Measurements from ENCODE around the gene AGBL4.

The AGBL4 gene

DNA sequence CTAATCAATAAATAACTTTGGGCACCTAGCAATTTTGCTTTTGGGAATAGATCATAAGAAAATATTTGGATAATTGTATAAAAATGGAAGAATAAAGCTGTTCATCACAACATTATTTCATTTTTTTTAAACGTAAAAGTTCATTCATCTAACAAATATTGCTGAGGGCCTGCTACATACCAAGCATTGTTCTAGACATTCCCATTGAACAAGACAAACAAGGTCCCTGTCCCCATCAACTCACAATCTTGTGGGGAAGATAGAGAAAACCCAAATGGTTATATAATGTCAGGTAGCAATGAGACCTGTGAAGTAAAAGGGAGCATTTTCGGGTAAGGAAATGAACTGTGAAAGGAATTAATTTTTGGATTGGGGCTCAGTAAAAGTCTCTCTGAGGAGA is 1193.0 kb downstream of the AGBL4 start:
- DNase-seq (ENCODE audit: low read depth in 3 of 3) = no peak

DNA sequence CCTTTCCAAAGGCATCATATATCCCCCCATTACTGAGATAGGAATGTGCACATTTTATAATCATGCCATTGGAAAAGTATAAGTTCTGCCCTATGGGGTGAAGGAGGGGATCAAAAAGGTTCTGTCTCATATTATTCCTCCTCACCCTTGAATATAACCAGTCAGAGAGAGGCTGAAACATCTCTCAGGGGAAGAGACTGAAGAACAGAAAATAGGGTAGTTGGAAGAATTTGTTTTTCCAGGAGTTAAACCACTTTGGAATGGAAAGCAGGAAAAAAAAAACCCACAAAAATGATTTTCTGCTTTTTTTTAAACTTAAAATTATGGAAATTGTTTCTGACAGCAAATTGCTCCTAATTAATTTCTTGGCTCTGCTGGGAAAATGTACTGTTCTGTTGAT is 1194.3 kb downstream of the AGBL4 start:
- no peak for DNase-seq (ENCODE audit: low read depth in 3 of 3)

GRCh38 chr1:48823168-48823567 is 1200.6 kb downstream of the AGBL4 start:
- no peak for DNase-seq (ENCODE audit: low read depth in 3 of 3)

DNA sequence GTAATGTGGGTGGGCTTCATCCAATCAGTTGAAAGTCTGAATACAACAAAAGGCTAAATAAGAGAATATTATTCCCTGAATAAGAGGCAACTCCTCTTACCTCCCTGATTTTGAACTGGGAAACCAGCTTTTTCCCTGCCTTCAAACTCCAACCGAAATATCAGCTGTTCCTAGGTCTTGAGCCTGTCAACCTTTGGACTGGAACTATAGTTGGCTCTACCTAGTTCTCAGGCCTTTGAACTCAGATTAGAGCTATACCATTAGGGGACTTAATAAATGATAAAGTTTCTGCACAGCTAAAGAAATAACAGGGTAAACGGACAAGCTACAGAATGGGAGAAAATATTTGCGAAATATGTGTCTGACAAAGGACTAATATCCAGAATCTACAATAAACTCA is 1203.3 kb downstream of the AGBL4 start:
- DNase-seq (ENCODE audit: low read depth in 3 of 3) = no peak

GRCh38 chr1:48817505-48818114 is 1206.1 kb downstream of the AGBL4 start:
- peak in 1 of 3 experiments; percentile 26 for DNase-seq (ENCODE audit: low read depth in 3 of 3)

DNA sequence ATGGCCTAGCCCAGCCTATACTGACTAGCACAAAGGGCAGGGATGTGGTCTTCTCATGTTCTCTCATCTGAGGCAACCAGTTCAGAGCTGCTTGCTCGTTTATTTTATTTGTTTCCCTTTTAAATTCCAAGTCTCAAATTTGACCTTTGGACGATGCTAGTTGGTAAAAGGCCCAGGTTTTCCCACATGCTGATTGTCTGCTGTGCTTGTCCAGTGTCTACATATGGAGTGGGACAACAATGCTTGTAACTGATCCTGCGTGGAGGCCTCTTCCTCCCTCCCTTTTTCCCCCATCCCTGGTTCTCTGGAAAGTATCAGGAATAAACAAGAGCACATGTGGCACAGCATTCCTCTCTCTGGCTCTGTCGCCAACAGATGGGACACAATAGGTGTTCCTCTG is 1213.0 kb downstream of the AGBL4 start:
- DNase-seq (ENCODE audit: low read depth in 3 of 3) = no peak

- no peak for DNase-seq (ENCODE audit: low read depth in 3 of 3)
Observed at GRCh38 chr1:48808496-48808895, 1215.3 kb downstream of the AGBL4 start.

DNA sequence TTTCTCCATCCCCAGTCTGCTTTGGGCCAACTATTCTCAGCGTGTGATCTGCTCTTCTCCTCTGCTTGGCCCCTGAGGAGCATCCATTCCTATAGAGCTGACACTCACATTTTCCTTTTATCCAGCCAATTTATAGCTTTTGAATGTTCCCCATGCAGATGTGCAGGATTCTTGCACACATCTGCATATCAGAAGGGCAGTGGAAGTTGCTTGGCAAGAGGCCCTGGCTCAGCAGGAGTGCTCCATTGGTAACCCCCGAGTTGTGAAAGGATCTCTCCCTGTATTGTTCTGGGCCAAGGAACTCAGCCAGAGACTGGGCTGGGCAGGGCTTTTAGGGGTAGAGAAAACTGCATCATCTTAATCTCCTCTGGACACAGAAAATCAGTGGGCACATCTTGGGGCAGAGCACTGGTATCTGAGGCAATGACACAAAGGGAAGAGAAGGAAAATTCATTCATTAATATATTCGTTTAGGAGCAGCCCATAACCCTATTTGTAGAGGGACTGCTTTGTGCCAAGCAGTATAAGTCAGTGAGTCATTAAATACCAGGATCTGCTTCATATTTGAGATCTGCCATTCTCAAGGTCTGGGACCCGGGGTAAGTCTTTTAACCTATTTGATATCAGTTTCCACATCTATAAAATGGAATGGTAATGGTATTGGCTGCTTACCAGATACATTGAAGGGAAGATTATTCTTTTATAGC is 1216.0 kb downstream of the AGBL4 start:
- DNase-seq (ENCODE audit: low read depth in 3 of 3) = no peak

DNA sequence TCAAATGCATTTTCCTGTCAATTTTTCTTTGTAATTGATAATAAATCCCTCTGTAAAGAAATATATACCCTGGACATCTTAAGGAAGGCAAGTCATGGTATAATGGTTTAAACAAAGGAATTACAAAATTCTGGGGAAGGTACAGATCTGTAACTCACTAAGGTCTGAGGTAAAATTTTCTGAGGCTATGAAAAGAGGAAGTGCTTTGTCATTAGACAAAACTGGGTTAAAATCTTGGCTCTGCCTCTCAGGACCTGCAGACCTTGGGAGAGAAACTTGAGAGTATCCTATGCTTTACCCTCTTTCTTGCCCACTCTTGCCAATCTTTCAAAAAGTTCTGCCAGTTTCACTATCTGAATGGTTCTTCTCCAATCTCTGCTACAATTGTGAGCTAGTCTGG is 1220.3 kb downstream of the AGBL4 start:
- DNase-seq (ENCODE audit: low read depth in 3 of 3) = no peak

GRCh38 chr1:48794816-48795215 is 1228.9 kb downstream of the AGBL4 start:
- no peak for DNase-seq (ENCODE audit: low read depth in 3 of 3)

GRCh38 chr1:48793863-48794262 is 1229.9 kb downstream of the AGBL4 start:
- DNase-seq (ENCODE audit: low read depth in 3 of 3) = no peak

DNA sequence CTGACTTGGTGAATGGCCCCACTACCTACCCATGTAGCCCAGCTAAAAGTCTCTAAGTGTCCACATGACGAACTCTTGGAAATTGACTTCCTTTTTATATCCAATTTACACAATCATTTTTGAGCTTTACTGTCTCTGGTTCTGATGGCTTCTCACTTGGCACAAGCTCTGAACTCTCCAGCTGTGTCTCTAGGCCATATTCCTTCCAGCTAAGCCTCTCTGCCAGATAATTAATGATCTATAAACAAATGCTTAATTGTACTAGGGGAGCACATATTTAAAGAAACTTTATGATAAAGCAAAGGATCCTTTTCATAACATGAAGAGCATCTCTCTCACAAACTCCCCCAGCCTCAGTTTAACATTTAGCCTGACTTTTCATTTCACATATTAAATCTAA is 1230.8 kb downstream of the AGBL4 start:
- DNase-seq (ENCODE audit: low read depth in 3 of 3) = no peak

DNA sequence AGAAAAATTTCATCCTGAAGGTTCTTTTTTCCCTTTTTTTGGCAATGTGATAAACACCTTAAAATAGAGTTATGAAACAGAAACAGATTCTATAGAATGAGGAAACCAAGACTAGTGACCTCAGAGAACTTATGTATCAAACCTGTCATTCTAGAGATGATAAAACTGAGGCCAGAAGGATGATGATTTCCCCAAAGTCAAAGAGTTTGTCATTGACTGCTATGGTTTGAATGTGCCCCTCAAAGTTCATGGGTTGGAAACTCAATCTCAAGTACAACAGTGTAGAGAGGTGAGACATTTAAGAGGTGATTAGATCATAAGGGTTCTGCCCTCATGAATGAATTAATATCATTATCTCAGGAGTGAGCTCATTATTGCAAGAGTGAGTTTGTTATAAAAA is 1233.4 kb downstream of the AGBL4 start:
- no peak for DNase-seq (ENCODE audit: low read depth in 3 of 3)

- no peak for DNase-seq (ENCODE audit: low read depth in 3 of 3)
Observed at GRCh38 chr1:48789903-48790302, 1233.9 kb downstream of the AGBL4 start.

DNA sequence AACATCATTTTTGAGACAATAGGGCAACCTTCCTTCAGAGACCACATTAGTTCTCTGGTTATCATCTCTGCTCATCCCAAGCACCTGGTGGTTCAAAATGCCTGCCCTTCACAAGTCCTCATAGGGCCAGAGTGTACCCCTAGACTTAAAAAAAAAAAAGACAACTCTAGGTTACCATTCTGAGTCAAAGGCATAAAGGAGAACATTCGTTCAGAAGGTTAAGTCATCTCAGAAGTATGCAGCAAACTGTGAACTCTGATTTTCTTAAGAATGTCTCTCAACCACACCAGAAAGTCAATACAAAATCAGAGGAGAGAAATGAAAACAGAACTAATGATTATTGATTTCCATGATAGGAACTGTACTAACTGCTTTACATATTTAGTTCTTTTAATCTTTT is 1237.9 kb downstream of the AGBL4 start:
- DNase-seq (ENCODE audit: low read depth in 3 of 3) = no peak

DNA sequence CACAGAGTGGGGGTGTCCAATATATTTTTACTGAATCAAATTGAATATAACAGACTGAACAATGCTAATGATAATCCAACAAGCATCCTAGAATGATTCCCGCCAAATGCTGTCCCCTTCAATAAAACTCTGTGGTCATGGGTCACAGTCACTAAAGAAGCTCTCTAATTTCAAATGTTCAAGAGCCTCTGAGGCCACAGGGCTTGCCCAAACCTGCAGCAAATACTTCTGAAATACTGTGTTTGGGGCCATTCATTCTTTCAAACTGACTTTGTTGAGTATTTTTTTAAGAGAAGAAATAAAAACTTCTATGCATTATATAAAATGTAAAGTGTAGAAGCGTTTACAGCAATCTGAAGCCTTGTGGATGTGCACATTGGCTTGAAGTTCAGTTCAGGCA is 1239.5 kb downstream of the AGBL4 start:
- DNase-seq (ENCODE audit: low read depth in 3 of 3) = no peak

GRCh38 chr1:48777219-48777895 is 1246.4 kb downstream of the AGBL4 start:
- no peak for DNase-seq (ENCODE audit: low read depth in 3 of 3)

DNA sequence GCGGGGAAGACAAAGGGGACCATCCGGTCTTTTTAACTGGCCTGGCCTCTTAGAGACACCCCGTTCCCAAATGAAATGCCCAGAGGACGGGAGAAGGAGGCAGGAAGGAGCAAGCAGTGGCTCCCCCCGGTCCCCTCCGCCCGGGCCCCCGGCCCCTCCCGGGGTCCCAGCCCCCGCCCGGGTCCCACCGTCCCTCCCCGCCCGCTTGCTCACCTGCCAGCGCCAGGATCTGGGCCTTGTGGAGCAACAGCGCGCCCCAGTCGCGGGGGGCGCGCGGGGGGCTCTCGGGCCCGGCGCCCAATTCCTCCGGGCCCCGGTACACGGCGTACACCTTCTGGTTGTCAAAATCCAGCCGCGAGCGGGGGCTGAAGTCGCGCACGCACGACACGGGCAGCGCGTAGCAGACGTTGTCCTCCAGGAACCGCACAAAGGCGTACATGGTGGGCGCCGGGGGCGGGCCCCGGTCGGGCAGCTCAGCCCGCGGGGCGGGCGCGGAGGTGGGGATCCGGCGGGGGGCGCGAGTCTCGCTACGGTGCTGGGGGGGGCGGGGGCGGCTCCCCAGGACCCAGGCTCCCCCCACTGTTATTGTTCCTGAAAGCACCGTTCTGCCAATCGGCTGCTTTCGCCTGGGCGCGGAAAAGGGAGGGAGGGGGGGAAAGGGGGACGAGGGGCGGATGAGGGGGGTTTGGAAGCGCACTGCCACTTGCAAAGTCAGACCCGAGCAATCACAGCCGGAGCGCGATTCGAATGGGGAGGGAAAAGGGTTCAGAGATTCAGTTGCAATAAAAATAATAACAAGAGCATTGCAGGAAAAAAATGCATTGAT is 1247.1 kb downstream of the AGBL4 start, which contains the start of gene BEND5:
BEND5 (minus strand) TSS at position 499 of the 826 bp plus-strand sequence; CDS start at position 439, 60 bp downstream.
- DNase-seq (ENCODE audit: low read depth in 3 of 3) = peak; percentile 1 to 50 (median 5)

DNA sequence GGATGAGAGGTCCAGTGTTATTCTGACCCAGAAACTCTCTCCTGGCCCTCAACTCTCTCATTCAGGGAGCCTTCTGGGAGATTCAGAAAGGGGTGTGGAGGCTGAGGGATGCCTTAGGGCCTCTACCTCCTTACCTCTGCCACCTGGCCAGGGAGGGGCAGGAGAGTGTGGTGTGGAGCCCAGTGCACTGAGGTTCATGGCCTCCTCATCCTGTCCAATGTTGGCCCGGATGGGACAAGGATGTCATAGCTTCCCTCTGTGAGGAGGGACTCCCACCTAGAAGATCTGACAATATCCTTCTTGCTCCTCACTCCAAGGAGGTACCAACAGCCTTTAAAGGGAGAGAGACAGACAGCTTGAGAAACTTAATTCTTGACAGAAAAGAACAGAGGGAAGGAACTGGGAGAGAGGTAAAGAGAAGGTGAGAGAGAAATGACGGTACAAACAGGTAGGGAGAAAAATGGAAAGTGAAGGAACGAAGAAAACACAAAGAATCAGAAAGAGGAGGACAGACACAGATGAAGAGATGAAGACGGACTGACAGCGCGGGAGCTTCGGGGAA is 1247.8 kb downstream of the AGBL4 start:
- DNase-seq (ENCODE audit: low read depth in 3 of 3) = no peak

- no peak for DNase-seq (ENCODE audit: low read depth in 3 of 3)
Observed at GRCh38 chr1:48773133-48773532, 1250.6 kb downstream of the AGBL4 start.

GRCh38 chr1:48772211-48772610 is 1251.5 kb downstream of the AGBL4 start:
- no peak for DNase-seq (ENCODE audit: low read depth in 3 of 3)

DNA sequence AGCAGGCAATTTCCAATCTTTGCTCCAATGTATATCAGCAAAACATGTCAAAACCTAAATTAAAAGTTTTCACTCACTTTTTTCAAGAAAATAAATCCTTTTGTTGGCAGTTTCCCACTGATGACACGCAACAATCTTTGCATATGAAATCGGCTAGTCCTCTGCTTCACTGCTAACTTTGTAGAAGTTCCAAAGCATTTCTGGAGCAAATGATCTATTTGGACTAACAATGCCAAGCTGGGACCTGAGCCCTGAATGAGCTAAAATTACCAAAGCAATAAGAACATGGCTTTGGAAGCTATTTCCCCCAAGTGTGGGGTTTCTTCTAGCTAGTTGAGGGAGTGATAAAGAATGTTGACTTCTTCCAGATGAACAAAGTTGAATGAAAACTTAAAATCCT is 1252.2 kb downstream of the AGBL4 start:
- no peak for DNase-seq (ENCODE audit: low read depth in 3 of 3)

All from stimulated activated CD4-positive, alpha-beta T cell treated with anti-CD3 and anti-CD28 coated beads, TNF-alpha, amount 100 ng/mL, for 24 hours (primary cell).